Ascending aorta (tissue), 2 donors: Measurements from ENCODE around the gene CD300LD. TPM values are rescaled to one million over a fixed set of nuclear protein-coding genes. Genes with fewer than 3 reads are reported as not detected.

Experiments used
- DNase-seq, 2 donors: peaks; one replicate each; pipeline ENCODE4 v3.0.0-alpha.2; 2019; ENCODE audit warnings: low spot score in 2 of 2
- H3K27ac ChIP-seq, 2 donors: fragments of 200-600 bp; sonication (generic); one replicate each; pipeline ENCODE4 v1.5.1; 2016 to 2017; ENCODE audit warnings: mild to moderate bottlenecking in 1 of 2
- H3K27me3 ChIP-seq: fragments of 200-600 bp; sonication (generic); one replicate; pipeline ENCODE4 v1.5.1; 2017
- H3K36me3 ChIP-seq, 2 donors: fragments of 200-600 bp; sonication (generic); one replicate each; pipeline ENCODE4 v1.5.1; 2016
- H3K4me1 ChIP-seq, 2 donors: fragments of 200-600 bp; sonication (generic); one replicate each; pipeline ENCODE4 v1.5.1; 2016 to 2017; ENCODE audit warnings: mild to moderate bottlenecking in 1 of 2
- H3K4me3 ChIP-seq, 2 donors: fragments of 200-600 bp; sonication (generic); one replicate each; pipeline ENCODE4 v1.5.1; 2016 to 2017; ENCODE audit warnings: mild to moderate bottlenecking in 1 of 2
- H3K9me3 ChIP-seq, 2 donors: fragments of 200-600 bp; sonication (generic); one replicate each; pipeline ENCODE4 v1.5.1; 2016
- intact Hi-C: fragments of 100-400 bp; cut with DNase I; formaldehyde crosslinking; loops from one replicate; pipeline ENCODE4 v1.15.1; 2023
- total RNA-seq: library from RNA; depleted of rRNA; stranded (reverse); fragments of >200 nt; gene quantifications from one replicate; pipeline ENCODE4 v1.1.0, GENCODE V29; 2016
- TF ChIP-seq, protein P1 (sequence below), 3 experiments: fragments of 200-600 bp in 2 of 3; fragments of 450-650 bp in 1 of 3; sonication (generic) in 2 of 3; IDR thresholded peaks; one replicate each; pipeline ENCODE4 v1.5.1; 2016 to 2019; ENCODE audit warnings: antibody characterized with exemption in 3 of 3, mild to moderate bottlenecking in 1 of 3, moderate library complexity in 1 of 3

The CD300LD gene
- total RNA-seq, 1 donor from 2014 or later, result not detected

DNA sequence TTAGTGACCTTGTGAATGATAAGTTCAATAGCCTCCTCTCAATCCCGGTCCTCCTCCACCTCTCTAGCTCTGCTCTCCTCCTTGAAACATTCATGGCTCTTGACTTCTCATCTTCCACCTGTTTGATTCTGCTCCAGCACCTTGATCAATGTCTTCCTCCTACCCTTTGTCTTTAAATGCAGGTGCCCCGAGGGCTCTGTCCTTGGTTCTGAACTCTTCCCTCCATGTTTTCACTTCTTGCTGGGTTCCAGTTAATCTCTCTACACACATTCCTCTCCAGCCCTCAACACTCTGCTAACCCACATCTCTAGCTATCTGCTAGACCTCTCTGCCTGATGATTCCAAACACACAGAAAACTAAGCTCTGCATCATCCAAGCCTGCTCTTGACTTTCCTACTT lies 18.0 kb upstream of the CD300LD start:
- TF ChIP-seq, protein P1, sequence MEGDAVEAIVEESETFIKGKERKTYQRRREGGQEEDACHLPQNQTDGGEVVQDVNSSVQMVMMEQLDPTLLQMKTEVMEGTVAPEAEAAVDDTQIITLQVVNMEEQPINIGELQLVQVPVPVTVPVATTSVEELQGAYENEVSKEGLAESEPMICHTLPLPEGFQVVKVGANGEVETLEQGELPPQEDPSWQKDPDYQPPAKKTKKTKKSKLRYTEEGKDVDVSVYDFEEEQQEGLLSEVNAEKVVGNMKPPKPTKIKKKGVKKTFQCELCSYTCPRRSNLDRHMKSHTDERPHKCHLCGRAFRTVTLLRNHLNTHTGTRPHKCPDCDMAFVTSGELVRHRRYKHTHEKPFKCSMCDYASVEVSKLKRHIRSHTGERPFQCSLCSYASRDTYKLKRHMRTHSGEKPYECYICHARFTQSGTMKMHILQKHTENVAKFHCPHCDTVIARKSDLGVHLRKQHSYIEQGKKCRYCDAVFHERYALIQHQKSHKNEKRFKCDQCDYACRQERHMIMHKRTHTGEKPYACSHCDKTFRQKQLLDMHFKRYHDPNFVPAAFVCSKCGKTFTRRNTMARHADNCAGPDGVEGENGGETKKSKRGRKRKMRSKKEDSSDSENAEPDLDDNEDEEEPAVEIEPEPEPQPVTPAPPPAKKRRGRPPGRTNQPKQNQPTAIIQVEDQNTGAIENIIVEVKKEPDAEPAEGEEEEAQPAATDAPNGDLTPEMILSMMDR (IDR thresholded peaks at IDR 0.05), result no peak
- intact Hi-C loops, result no loop called here
- H3K27ac ChIP-seq, result no peak overlapping the region

DNA sequence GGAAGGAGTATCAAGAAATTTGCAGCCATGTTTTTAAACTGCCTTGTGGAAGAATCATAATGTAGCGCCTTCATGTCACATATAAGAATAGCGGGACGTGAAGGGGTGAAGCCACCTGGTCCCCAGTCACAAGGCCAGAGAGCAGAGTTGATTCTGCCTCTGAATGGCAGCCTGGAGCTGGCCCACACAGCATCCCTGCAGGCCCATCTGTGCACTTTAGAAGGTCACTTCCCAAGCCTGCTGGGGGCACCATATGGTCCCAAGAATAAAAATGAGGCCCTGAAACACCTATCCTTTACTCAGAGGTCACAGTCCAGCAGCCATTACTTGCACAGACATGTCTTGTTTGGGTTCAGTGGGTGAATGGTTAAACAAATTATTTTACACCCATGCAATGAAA lies 16.4 kb upstream of the CD300LD start:
- intact Hi-C loops, result no loop called here
- DNase-seq, result no peak
- H3K9me3 ChIP-seq, result no peaks in the 10 kb centered on the region
- no peaks in the 10 kb centered on the region for H3K27me3 ChIP-seq
- TF ChIP-seq, protein P1 (IDR thresholded peaks at IDR 0.05), result no peak
- no peaks in the 10 kb centered on the region for H3K36me3 ChIP-seq
- no peak overlapping the region for H3K4me3 ChIP-seq
- H3K27ac ChIP-seq, result no peak overlapping the region
- H3K4me1 ChIP-seq, result no peaks in the 10 kb centered on the region

More for the DNA sequence above, 18.0 kb upstream of the CD300LD start:
- H3K4me3 ChIP-seq, result no peak overlapping the region
- no peaks in the 10 kb centered on the region for H3K4me1 ChIP-seq
- no peaks in the 10 kb centered on the region for H3K36me3 ChIP-seq
- H3K9me3 ChIP-seq, result no peaks in the 10 kb centered on the region
- DNase-seq, result no peak
- H3K27me3 ChIP-seq, result no peaks in the 10 kb centered on the region

DNA sequence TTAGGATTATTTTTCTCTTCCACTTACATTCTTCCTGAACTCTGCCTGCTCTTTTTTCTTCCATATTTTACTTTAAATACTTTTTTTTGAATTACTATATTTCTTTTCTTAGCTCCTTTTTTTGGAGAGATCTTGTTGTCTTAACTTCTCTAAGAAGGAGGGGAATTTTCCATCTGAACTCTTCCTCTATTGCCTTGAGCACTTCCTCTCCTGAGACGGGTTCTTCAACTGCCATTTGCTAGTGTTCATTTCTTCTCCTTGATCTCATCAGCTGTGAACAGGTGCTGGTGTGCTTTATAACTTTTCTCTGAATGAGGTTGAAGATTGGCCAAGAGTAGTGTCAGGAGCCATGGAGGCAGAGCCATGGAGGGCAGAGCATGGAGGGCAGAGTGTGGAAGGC lies 15.1 kb upstream of the CD300LD start:
- Histone ChIP-seq H3K27me3 (no peaks in the 10 kb centered on the region), H3K4me3 (no peak overlapping the region), H3K4me1 (no peaks in the 10 kb centered on the region), H3K36me3 (no peaks in the 10 kb centered on the region), H3K9me3 (no peaks in the 10 kb centered on the region), H3K27ac (no peak overlapping the region)
- intact Hi-C loops, result no loop called here
- TF ChIP-seq, protein P1 (IDR thresholded peaks at IDR 0.05), result no peak
- no peak for DNase-seq

DNA sequence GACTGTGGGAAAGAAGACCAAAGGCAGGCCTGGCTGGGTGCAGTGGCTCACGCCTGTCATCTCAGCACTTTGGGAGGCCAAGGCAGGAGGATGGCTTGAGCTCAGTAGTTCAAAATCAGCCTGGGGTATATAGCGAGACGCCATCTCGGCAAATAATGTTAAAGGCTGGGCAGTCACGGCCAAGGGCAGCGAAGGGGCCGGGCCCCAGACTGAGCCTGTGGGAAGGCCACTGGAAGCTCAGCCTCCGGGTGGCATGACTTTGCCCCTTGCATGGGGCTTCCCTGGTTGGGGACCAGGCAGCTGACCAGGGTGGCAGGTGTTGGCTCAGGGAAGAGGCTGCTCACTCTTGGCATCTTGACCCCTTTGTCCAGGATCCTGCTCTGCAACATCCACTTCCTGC lies 14.0 kb upstream of the CD300LD start:
- H3K27me3 ChIP-seq, result no peaks in the 10 kb centered on the region
- DNase-seq, result no peak
- no peaks in the 10 kb centered on the region for H3K36me3 ChIP-seq
- H3K4me3 ChIP-seq, result no peak overlapping the region
- intact Hi-C loops, result no loop called here
- TF ChIP-seq, protein P1 (IDR thresholded peaks at IDR 0.05), result no peak
- H3K4me1 ChIP-seq, result no peaks in the 10 kb centered on the region
- no peak overlapping the region for H3K27ac ChIP-seq
- H3K9me3 ChIP-seq, result no peaks in the 10 kb centered on the region

DNA sequence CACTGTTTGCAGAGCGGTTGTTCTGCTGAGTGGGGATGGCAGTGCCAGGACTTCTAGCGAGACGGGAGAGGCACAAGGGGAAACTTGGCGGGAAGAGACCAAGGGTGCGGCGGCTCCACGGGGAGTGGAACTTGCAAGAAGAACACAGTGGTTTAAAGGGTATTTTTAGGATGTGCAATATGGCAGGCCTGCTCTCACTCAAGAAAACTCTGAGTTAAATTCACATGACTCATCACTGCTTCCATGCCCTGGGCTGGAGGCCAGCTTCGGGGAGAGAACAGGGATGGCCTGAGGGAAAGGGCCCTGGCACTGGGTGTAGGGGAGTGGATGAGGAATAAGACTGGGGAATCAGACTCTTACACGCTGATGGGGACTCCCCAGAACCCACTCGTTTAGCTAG lies 13.3 kb upstream of the CD300LD start:
- peak in 1 of 2 donors; percentile 71 for DNase-seq
- TF ChIP-seq, protein P1 (IDR thresholded peaks at IDR 0.05), result no peak
- Histone ChIP-seq H3K27ac (no peak overlapping the region), H3K36me3 (no peaks in the 10 kb centered on the region), H3K4me1 (no peaks in the 10 kb centered on the region), H3K9me3 (no peaks in the 10 kb centered on the region), H3K4me3 (no peak overlapping the region), H3K27me3 (no peaks in the 10 kb centered on the region)
- intact Hi-C loops, result no loop called here

DNA sequence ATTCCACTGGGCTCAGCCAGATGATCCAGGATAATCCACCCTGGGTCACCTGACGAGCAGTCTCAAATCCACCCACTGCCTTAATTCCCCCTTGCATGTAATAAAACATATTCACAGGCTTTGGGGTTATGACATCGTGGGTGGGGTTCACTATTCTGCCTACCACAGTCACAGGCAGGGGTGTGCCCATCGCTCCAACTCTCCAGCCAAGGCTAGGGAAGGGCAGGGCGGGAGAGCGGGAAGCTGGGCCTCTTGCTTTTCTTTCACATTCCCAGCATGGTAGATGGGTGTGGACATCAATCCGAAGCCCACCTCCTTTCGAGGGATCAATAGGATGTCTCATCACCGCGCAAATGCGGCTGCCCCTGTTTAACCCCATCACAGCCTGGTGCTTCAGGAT lies 12.7 kb upstream of the CD300LD start:
- Histone ChIP-seq H3K9me3 (no peaks in the 10 kb centered on the region), H3K4me3 (no peak overlapping the region), H3K36me3 (no peaks in the 10 kb centered on the region), H3K27me3 (no peaks in the 10 kb centered on the region), H3K27ac (no peak overlapping the region), H3K4me1 (no peaks in the 10 kb centered on the region)
- no peak for DNase-seq
- TF ChIP-seq, protein P1 (IDR thresholded peaks at IDR 0.05), result no peak
- intact Hi-C loops, result no loop called here
